Heart right ventricle (tissue), 16 donors: ENCODE measurements around the gene EVI5L. TPM values are rescaled to one million over a fixed set of nuclear protein-coding genes. Genes with fewer than 3 reads are reported as not detected.
"Not testable (repeated sequence)": the region's sequence is repeated elsewhere in the genome, so short reads cannot be mapped to it uniquely, and the experiment has no call there.

Experiments used
- ATAC-seq, 8 donors: fragments of 200-7000 bp; cut with Tn5 transposase; one replicate each; pipeline ENCODE4 v1.9.1; 2020; ENCODE audit warnings: mild to moderate bottlenecking in 8 of 8, moderate library complexity in 8 of 8, moderate number of reproducible peaks in 1 of 8
- DNase-seq, 2 donors: peaks; one replicate each; pipeline ENCODE4 v3.0.0-alpha.2; 2020
- H3K27ac ChIP-seq, 10 donors: fragments of 200-600 bp; sonication (generic) in 2 of 10; one replicate each; pipeline versions ENCODE4 v1.5.0 to v1.8.0; 2020 to 2022; ENCODE audit warnings: mild to moderate bottlenecking in 3 of 10
- H3K27me3 ChIP-seq, 7 donors: fragments of 200-600 bp; one replicate each; pipeline ENCODE4 v1.8.0; 2021 to 2022; ENCODE audit warnings: mild to moderate bottlenecking in 2 of 7
- H3K36me3 ChIP-seq, 9 donors: fragments of 200-600 bp; sonication (generic) in 1 of 9; one replicate each; pipeline versions ENCODE4 v1.5.0 to v1.8.0; 2020 to 2022; ENCODE audit warnings: mild to moderate bottlenecking in 2 of 9
- H3K4me1 ChIP-seq, 9 donors: fragments of 200-600 bp; sonication (generic) in 1 of 9; one replicate each; pipeline versions ENCODE4 v1.5.0 to v1.8.0; 2020 to 2022; ENCODE audit warnings: mild to moderate bottlenecking in 4 of 9
- H3K4me3 ChIP-seq, 10 donors: fragments of 200-600 bp; sonication (generic) in 2 of 10; one replicate each; pipeline versions ENCODE4 v1.5.0 to v1.8.0; 2020 to 2022; ENCODE audit warnings: mild to moderate bottlenecking in 7 of 10, moderate library complexity in 2 of 10
- H3K9me3 ChIP-seq, 11 donors: fragments of 200-600 bp in 10 of 11; sonication (generic) in 2 of 11; one replicate each; pipeline versions ENCODE4 v1.5.0 to v1.8.0; 2013 to 2022; ENCODE audit warnings: mild to moderate bottlenecking in 2 of 11, control low read depth in 1 of 11, moderate library complexity in 1 of 11
- WGBS, 2 donors: extraction: QIAGEN DNeasy Blood & Tissue Kit; methylation state at CpG; one replicate each; pipeline ENCODE4 v1.1.7; 2013; ENCODE audit warnings: inconsistent platforms in 1 of 2; 5-methylcytosine and 5-hydroxymethylcytosine counted together
- intact Hi-C, 10 donors: fragments of 100-400 bp; cut with DNase I; formaldehyde crosslinking; loops; one replicate each; pipeline versions ENCODE4 v1.11.1 to v1.14.2; 2022
- polyA plus RNA-seq, 2 donors: library from polyadenylated mRNA; stranded (reverse); fragments of 200-250 nt; gene quantifications; one replicate each; pipeline ENCODE4 v1.2.3, GENCODE V29; 2013
- total RNA-seq, 10 donors: library from RNA; stranded (reverse); fragmentation: NEBNext Ultra II Directional in 3 of 10; extraction: Animal tissue kit (Norgen Biotek cat#: 25700) in 3 of 10; gene quantifications; one replicate each; pipeline versions ENCODE4 v1.2.1 to v1.2.4, GENCODE V29; 2021 to 2023
- TF ChIP-seq, protein P1 (sequence below), 9 donors: fragments of 200-600 bp; sonication (generic) in 2 of 9; IDR thresholded peaks; one replicate each; pipeline versions ENCODE4 v1.5.0 to v1.8.0; 2021 to 2022; ENCODE audit warnings: antibody characterized with exemption in 9 of 9, mild to moderate bottlenecking in 5 of 9, moderate library complexity in 1 of 9
- donor health status: Arrhythmogenic right ventricular cardiomyopathy.
- donor health status: ischemic (EF 13 %, LVEDD 7.1; RV severe dilation, severe dysfunction).
- donor health status: healthy with polysubstance abuse.
- donor health status: DM: no; HTN: yes; CAD: no.
- donor health status: DM: no; HTN: no; CAD: no.
- donor health status: ischemic (EF 25% LVEDD 6.9; RV normal size, moderate dysfunction).
- donor health status: ischemic (EF 25% LVEDD 5.7; RV mildly dilated, moderate dysfunction).
- donor health status: healthy.
- donor health status: DM: yes; HTN: yes; CAD: no.
- donor health status: Ischemic cardiomyopathy.
- donor health status: ischemic (EF 35%, LVEDD 5.7; RV mildly dilated, moderate dysfunction).
- donor health status: nonischemic (EF 11% LVEDD 7.7; RV severe dilation, severe dysfunction).
- donor health status: DM: yes; HTN: yes; CAD: no.
- donor health status: PGD.
- donor health status: ischemic (EF 29% LVEDD 5.4; RV normal size, mild dysfunction).
- donor health status: nonischemic (EF 23%, LVEDD 6.1; RV moderate dilation, normal function).

Gene EVI5L
- total and polyA plus RNA-seq, 12 donors, result 12.9 to 26.3 (median 20.3) TPM

DNA sequence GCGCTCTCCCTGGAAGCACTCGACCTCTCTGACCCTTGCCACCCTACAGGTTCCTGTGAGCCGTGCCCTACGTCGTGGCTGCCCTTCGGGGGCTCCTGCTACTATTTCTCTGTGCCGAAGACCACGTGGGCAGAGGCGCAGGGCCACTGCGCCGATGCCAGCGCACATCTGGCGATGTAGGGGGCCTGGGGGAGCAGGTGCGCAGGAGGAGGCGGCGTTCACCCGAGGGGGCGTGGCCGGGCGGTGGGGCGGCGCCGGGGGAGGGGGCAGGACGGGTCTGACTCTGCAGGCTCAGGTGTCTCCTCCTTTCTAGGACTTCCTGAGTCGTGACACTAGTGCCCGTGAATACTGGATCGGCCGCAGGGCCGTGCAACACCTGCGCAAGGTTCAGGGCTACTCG, 40.6 kb upstream of the EVI5L start:
- peaks cover 9 to 72% (median 49%) of the 10 kb centered on the region in 7 donors for H3K27me3 ChIP-seq
- ATAC-seq (peak in 1 of 8 donors; percentile 28), DNase-seq (no peak)
- H3K27ac ChIP-seq, result no peak overlapping the region
- intact Hi-C loops, result loop anchor here in 1 of 10 donors (10.0 kb wide), 1 partner anchor 205 kb away; no protein-coding TSS in a partner anchor
- TF ChIP-seq, protein P1, sequence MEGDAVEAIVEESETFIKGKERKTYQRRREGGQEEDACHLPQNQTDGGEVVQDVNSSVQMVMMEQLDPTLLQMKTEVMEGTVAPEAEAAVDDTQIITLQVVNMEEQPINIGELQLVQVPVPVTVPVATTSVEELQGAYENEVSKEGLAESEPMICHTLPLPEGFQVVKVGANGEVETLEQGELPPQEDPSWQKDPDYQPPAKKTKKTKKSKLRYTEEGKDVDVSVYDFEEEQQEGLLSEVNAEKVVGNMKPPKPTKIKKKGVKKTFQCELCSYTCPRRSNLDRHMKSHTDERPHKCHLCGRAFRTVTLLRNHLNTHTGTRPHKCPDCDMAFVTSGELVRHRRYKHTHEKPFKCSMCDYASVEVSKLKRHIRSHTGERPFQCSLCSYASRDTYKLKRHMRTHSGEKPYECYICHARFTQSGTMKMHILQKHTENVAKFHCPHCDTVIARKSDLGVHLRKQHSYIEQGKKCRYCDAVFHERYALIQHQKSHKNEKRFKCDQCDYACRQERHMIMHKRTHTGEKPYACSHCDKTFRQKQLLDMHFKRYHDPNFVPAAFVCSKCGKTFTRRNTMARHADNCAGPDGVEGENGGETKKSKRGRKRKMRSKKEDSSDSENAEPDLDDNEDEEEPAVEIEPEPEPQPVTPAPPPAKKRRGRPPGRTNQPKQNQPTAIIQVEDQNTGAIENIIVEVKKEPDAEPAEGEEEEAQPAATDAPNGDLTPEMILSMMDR (IDR thresholded peaks at IDR 0.05), result no peak
- WGBS, 2 donors, result 6 to 7% methylated on average over 31 of the region's 31 CpGs
- peaks cover 0 to 16% (median 0%) of the 10 kb centered on the region in 11 donors for H3K9me3 ChIP-seq
- H3K4me3 ChIP-seq, result peak overlapping the region in 1 of 10 donors; percentile 37
- peaks cover 0 to 14% (median 0%) of the 10 kb centered on the region in 9 donors for H3K4me1 ChIP-seq
- H3K36me3 ChIP-seq, result no peaks in the 10 kb centered on the region

DNA sequence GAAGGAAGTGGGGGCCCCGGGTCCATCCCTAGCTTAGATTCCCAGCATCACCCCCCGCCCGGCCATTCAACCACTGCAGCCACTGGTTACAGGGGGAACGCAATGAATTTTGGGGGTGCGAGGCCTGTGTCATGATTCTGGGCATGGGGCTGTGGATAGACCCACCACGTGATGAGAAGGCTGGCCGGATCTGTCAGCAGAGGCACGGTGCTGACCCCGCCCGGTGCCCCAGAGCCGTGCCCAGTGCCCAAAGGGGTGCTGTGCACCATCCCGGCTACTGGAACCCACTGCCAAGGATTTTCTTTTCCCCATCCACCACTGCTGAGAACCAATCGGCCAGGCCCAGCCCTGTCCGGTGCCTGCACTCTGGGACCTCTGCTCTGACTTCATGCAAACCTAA, 39.6 kb upstream of the EVI5L start:
- intact Hi-C loops, result loop anchor here in 4 of 10 donors (10.0 kb wide), 5 partner anchors 96 to 436 kb away; partner anchors contain the start of gene TRAPPC5 (in 1 of the 4)
- peaks cover 9 to 65% (median 46%) of the 10 kb centered on the region in 7 donors for H3K27me3 ChIP-seq
- no peak for ATAC-seq

DNA sequence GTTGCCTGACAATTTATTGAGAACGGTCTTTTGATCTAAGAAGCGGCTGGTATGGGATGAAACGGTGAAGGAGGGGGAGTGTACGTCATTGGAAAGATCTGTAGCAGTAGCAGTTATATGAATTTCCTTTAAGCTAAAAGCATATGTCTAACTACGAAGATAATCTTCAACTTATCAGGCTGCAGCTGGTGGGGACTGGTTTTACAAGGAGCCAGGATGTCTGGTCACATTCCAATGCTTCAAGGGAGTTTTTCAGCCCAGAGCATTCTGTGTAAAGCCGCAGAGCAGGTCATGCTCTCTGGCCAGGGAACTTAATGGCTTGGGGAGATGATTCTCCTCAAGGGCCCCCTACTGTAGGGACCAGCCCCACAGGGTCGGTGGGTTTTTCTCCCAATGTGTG, 37.7 kb upstream of the EVI5L start:
- Histone ChIP-seq H3K27me3 (peaks cover 9 to 53% (median 41%) of the 10 kb centered on the region in 7 donors), H3K9me3 (peaks cover 0 to 6% (median 0%) of the 10 kb centered on the region in 11 donors), H3K4me3 (no peak overlapping the region), H3K27ac (no peak overlapping the region), H3K36me3 (no peaks in the 10 kb centered on the region), H3K4me1 (peaks cover 0 to 14% (median 0%) of the 10 kb centered on the region in 9 donors)
- TF ChIP-seq, protein P1 (IDR thresholded peaks at IDR 0.05), result no peak
- 20 to 26% methylated on average over 7 of the region's 7 CpGs for WGBS, 2 donors
- DNase-seq (no peak), ATAC-seq (no peak)
- intact Hi-C loops, result loop anchor here in 4 of 10 donors (10.0 kb wide), 5 partner anchors 97 to 437 kb away; partner anchors contain the start of gene TRAPPC5 (in 1 of the 4)

More for the DNA sequence above, 39.6 kb upstream of the EVI5L start:
- Histone ChIP-seq H3K9me3 (peaks cover 0 to 7% (median 0%) of the 10 kb centered on the region in 11 donors), H3K27ac (no peak overlapping the region), H3K36me3 (no peaks in the 10 kb centered on the region), H3K4me1 (peaks cover 0 to 14% (median 0%) of the 10 kb centered on the region in 9 donors), H3K4me3 (no peak overlapping the region)
- 84 to 86% methylated on average over 14 of the region's 14 CpGs for WGBS, 2 donors
- TF ChIP-seq, protein P1 (IDR thresholded peaks at IDR 0.05), result no peak
- no peak for DNase-seq

DNA sequence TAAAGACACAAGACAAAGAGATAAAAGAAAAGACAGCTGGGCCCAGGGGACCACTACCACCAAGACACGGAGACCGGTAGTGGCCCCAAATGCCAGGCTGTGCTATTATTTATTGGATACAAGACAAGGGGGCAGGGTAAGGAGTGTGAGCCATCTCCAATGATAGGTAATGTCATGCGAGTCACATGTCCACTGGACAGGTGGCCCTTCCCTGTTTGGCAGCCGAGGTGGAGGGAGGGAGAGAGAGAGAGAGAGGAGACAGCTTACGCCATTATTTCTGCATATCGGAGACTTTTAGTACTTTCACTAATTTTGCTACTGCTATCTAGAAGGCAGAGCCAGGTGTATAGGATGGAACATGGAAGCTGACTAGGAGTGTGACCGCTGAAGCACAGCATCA, 37.3 kb upstream of the EVI5L start:
- 72 to 76% methylated on average over 7 of the region's 7 CpGs for WGBS, 2 donors
- not testable (repeated sequence) for DNase-seq, ATAC-seq, H3K27ac ChIP-seq, H3K36me3 ChIP-seq, H3K9me3 ChIP-seq, H3K4me3 ChIP-seq
- intact Hi-C loops, result loop anchor here in 4 of 10 donors (10.0 kb wide), 5 partner anchors 98 to 438 kb away; partner anchors contain the start of gene TRAPPC5 (in 1 of the 4)
- Histone ChIP-seq H3K4me1 (peaks cover 0 to 14% (median 0%) of the 10 kb centered on the region in 9 donors), H3K27me3 (peaks cover 9 to 53% (median 41%) of the 10 kb centered on the region in 7 donors)

DNA sequence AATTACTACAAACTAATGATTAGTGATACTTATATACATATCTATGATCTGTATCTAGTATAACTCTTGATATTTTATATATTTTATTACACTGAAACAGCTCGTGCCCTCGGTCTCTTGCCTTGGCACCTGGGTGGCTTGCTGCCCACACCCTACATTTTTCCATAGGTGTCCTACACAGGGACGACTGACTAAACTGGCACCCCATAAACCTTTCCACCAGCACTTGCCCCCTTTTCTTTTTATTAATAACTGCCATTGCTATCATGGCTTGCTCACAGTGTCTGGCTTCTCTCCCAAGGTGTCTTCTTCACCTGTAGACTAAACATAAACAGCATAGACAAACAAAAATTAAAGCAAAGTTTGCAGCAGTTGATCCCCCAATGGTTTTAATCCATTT, 36.5 kb upstream of the EVI5L start:
- peaks cover 0 to 10% (median 0%) of the 10 kb centered on the region in 9 donors for H3K4me1 ChIP-seq
- H3K27me3 ChIP-seq, result peaks cover 9 to 53% (median 41%) of the 10 kb centered on the region in 7 donors
- no peak overlapping the region for H3K4me3 ChIP-seq
- no peaks in the 10 kb centered on the region for H3K36me3 ChIP-seq
- no peak overlapping the region for H3K27ac ChIP-seq
- 76 to 78% methylated on average over 3 of the region's 3 CpGs for WGBS, 2 donors
- TF ChIP-seq, protein P1 (IDR thresholded peaks at IDR 0.05), result no peak
- ATAC-seq (no peak), DNase-seq (no peak)
- intact Hi-C loops, result loop anchor here in 4 of 10 donors (10.0 kb wide), 5 partner anchors 99 to 439 kb away; partner anchors contain the start of gene TRAPPC5 (in 1 of the 4)
- peaks cover 0 to 6% (median 0%) of the 10 kb centered on the region in 11 donors for H3K9me3 ChIP-seq
